Loucy (cell line): ENCODE measurements around the gene IL3RA.

Source experiments
- CTCF ChIP-seq: fragments of 200-600 bp; sonication (generic); conservative IDR thresholded peaks from 2 replicates; pipeline ENCODE4 v1.5.1; 2014; ENCODE audit warnings: mild to moderate bottlenecking, antibody characterized with exemption, low read length
- EZH2phosphoT487 ChIP-seq: fragments of 200-600 bp; IDR thresholded peaks from 2 replicates; pipeline ENCODE4 v1.6.1; 2018; ENCODE audit warnings: antibody characterized with exemption, mild to moderate bottlenecking, moderate library complexity, borderline replicate concordance

- no peak for TF ChIP-seq EZH2phosphoT487
- peak; percentile 52 for TF ChIP-seq CTCF
Observed at GRCh38 chrX:1323315-1323714, 13.3 kb upstream of the IL3RA start.
